Kidney (tissue), 14 donors: Measurements from ENCODE around the gene GSTT2. TPM values are rescaled to one million over a fixed set of nuclear protein-coding genes. Genes with fewer than 3 reads are reported as not detected.

Source experiments
- DNase-seq, 5 donors: peaks; one replicate each; pipeline ENCODE4 v3.0.0-alpha.2; 2013 to 2020
- FAIRE-seq: peaks from 2 replicates; lab custom pipeline; 2012; peaks lifted over from hg19 to GRCh38; lab: Jason Lieb, UNC
- H3K27ac ChIP-seq, 2 donors: one replicate each; pipeline ENCODE4 v1.7.0; 2013; ENCODE audit warnings: low read depth in 2 of 2, low read length in 2 of 2, inconsistent platforms in 1 of 2
- H3K27me3 ChIP-seq: one replicate; pipeline ENCODE4 v1.7.1; 2013; ENCODE audit warnings: low read length, inconsistent platforms; ENCODE audit not compliant: control insufficient read depth, insufficient read depth
- H3K36me3 ChIP-seq, 3 donors: one replicate each; pipeline versions ENCODE4 v1.7.0 to v1.7.1; 2013; ENCODE audit warnings: low read length in 3 of 3, control low read depth in 1 of 3, inconsistent platforms in 1 of 3; ENCODE audit not compliant: insufficient read depth in 3 of 3, control insufficient read depth in 2 of 3
- H3K4me1 ChIP-seq, 3 donors: one replicate each; pipeline versions ENCODE4 v1.7.0 to v1.7.1; 2013; ENCODE audit warnings: low read length in 3 of 3, inconsistent platforms in 1 of 3, low read depth in 1 of 3; ENCODE audit not compliant: control insufficient read depth in 2 of 3, insufficient read depth in 2 of 3
- H3K4me3 ChIP-seq, 3 donors: one replicate each; pipeline versions ENCODE4 v1.7.0 to v1.8.1; 2013; ENCODE audit warnings: low read length in 3 of 3, control low read depth in 1 of 3, inconsistent platforms in 1 of 3
- H3K9ac ChIP-seq, 3 donors: one replicate each; pipeline versions ENCODE4 v1.7.0 to v1.7.1; 2013; ENCODE audit warnings: low read length in 3 of 3, control low read depth in 1 of 3, inconsistent platforms in 1 of 3
- H3K9me3 ChIP-seq, 3 donors: one replicate each; pipeline versions ENCODE4 v1.7.0 to v1.7.1; 2013; ENCODE audit warnings: low read length in 3 of 3, control low read depth in 1 of 3, inconsistent platforms in 1 of 3; ENCODE audit not compliant: control insufficient read depth in 2 of 3, insufficient read depth in 1 of 3
- intact Hi-C: fragments of 100-400 bp; cut with DNase I; formaldehyde crosslinking; loops from one replicate; pipeline ENCODE4 v1.11.1; 2022
- polyA plus RNA-seq: library from polyadenylated mRNA; stranded (reverse); fragments of 350-450 nt; fragmentation: Illumina TruSeq; extraction: RNeasy Lipid Tissue Mini Kit (QIAGEN cat#74804); gene quantifications from one replicate; pipeline ENCODE4 v1.2.3, GENCODE V29; 2014; ENCODE audit warnings: low read depth, low replicate concordance; ENCODE audit not compliant: insufficient read depth
- total RNA-seq: library from RNA; stranded (reverse); fragmentation: NEBNext Ultra II Directional; extraction: Animal tissue kit (Norgen Biotek cat#: 25700); gene quantifications from one replicate; pipeline ENCODE4 v1.2.1, GENCODE V29; 2021
- TF ChIP-seq, protein P1 (sequence below): IDR thresholded peaks from 3 replicates; pipeline ENCODE4 v1.5.1; 2012; ENCODE audit warnings: mild to moderate bottlenecking, moderate library complexity, borderline replicate concordance; ENCODE audit not compliant: insufficient read depth; ENCODE audit errors: extremely low read depth
- donor health status: control.
- donor health status: control.
- donor health status: control.
- donor health status: control.
- donor health status: control.
- donor health status: DM: yes; HTN: yes; CAD: no.
- donor health status: Normal renal cell carcinoma (clear cell type).

GSTT2 gene
- total and polyA plus RNA-seq, 2 donors from 2014 or later: 1.3 to 2.4 TPM

DNA sequence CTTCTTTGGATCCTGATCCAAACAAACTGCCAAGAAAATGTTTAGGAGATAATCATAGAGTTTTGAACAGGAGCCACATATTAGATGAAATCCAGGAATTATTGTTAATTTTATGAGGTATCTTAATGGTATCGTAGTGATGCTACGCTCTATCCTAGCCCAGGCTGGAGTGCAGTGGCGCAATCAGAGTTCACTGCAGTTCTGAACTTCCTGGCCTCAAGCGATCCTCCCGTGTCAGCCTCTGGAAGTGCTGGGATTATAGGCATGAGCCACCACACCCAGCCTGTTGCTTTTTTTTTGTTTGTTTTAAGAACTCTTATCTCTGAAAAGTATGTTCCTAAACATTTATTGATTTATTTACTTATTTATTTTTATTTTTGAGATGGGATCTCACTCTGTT lies 22.9 kb downstream of the GSTT2 start:
- no peaks in the 10 kb centered on the region for H3K4me1 ChIP-seq
- no peaks in the 10 kb centered on the region for H3K27me3 ChIP-seq
- no peaks in the 10 kb centered on the region for H3K36me3 ChIP-seq
- DNase-seq: no peak
- H3K9ac ChIP-seq: no peak overlapping the region
- FAIRE-seq: no peak
- no peaks in the 10 kb centered on the region for H3K9me3 ChIP-seq
- H3K4me3 ChIP-seq: no peak overlapping the region
- no peak overlapping the region for H3K27ac ChIP-seq
- TF ChIP-seq, protein P1, sequence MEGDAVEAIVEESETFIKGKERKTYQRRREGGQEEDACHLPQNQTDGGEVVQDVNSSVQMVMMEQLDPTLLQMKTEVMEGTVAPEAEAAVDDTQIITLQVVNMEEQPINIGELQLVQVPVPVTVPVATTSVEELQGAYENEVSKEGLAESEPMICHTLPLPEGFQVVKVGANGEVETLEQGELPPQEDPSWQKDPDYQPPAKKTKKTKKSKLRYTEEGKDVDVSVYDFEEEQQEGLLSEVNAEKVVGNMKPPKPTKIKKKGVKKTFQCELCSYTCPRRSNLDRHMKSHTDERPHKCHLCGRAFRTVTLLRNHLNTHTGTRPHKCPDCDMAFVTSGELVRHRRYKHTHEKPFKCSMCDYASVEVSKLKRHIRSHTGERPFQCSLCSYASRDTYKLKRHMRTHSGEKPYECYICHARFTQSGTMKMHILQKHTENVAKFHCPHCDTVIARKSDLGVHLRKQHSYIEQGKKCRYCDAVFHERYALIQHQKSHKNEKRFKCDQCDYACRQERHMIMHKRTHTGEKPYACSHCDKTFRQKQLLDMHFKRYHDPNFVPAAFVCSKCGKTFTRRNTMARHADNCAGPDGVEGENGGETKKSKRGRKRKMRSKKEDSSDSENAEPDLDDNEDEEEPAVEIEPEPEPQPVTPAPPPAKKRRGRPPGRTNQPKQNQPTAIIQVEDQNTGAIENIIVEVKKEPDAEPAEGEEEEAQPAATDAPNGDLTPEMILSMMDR: no peak
- intact Hi-C loops: no loop called here

DNA sequence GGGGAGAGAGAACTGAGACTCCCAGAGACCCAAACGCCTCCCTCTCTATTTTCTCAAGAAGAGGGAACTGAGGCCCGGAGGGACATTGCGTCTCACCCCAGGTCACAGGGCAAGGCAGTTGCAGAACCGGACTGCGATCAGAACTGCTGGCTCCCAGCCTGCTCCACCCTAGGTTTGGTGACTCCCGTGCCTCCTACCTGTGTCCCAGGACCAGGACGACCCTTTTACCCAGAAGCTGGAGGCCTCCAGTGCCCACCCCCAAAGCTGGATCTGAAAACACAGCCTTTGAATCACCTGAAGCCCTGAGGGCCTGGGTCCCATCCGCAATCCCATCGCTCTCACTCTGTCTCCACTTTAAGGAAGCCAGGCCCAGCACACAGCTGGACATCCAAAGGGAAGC lies 24.0 kb downstream of the GSTT2 start:
- intact Hi-C loops: no loop called here
- Histone ChIP-seq H3K27me3 (no peaks in the 10 kb centered on the region), H3K4me3 (no peak overlapping the region), H3K9ac (no peak overlapping the region), H3K36me3 (no peaks in the 10 kb centered on the region), H3K4me1 (no peaks in the 10 kb centered on the region), H3K27ac (no peak overlapping the region), H3K9me3 (no peaks in the 10 kb centered on the region)
- FAIRE-seq (no peak), DNase-seq (no peak)
- TF ChIP-seq, protein P1: no peak

DNA sequence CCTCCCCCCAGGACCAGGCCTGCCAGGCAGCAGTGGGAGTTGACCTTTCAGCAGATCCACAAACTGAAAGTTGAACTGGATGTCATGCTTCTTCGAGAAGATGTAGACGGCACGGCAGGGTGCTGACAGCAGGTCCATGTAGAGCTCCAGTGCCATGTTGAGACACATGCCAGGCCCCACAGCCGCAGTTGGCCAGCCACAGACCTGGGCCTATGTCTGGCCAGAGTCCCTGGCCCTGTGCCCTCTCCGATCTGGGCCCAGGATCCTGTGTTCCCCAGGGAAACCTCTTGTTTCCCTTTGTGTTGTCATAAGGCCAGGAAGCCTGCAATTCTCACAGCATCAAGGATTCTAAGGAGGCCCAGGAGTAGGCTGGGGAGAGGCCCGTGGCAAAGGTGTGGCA lies 25.3 kb downstream of the GSTT2 start, which contains the start of gene GSTT4:
Gene GSTT4 (minus strand): TSS at position 253 of the 400 bp plus-strand sequence. CDS start 97 bp downstream, at position 156.
- Histone ChIP-seq H3K27me3 (no peaks in the 10 kb centered on the region), H3K4me3 (no peak within 1 kb of the TSS), H3K36me3 (no peaks in the 10 kb centered on the region), H3K4me1 (no peaks in the 10 kb centered on the region), H3K27ac (no peak within 1 kb of the TSS), H3K9ac (no peak within 1 kb of the TSS), H3K9me3 (no peaks in the 10 kb centered on the region)
- intact Hi-C loops: no loop called here
- FAIRE-seq: no peak
- no peak for DNase-seq
- TF ChIP-seq, protein P1: no peak
